Mononuclear cell (primary cell): Measurements from ENCODE around the gene TANGO2. TPM values are rescaled to one million over a fixed set of nuclear protein-coding genes. Genes with fewer than 3 reads are reported as not detected.
"Not testable (repeated sequence)": the region's sequence is repeated elsewhere in the genome, so short reads cannot be mapped to it uniquely, and the experiment has no call there.

Experiments used
- H3K27me3 ChIP-seq: 2 replicates; pipeline ENCODE4 v1.6.0; 2011; ENCODE audit warnings: low read length, control low read depth; ENCODE audit not compliant: insufficient read depth
- H3K4me1 ChIP-seq: 2 replicates; pipeline ENCODE4 v1.5.1; 2011; ENCODE audit warnings: mild to moderate bottlenecking, low read length, control low read depth; ENCODE audit not compliant: insufficient read depth
- H3K4me3 ChIP-seq: 2 replicates; pipeline ENCODE4 v1.5.1; 2011; ENCODE audit warnings: mild to moderate bottlenecking, low read length, moderate library complexity
- H3K9me3 ChIP-seq: 2 replicates; pipeline ENCODE4 v1.5.1; 2011; ENCODE audit warnings: low read depth, mild to moderate bottlenecking, control low read depth, low read length
- total RNA-seq: library from RNA; depleted of rRNA; stranded (reverse); fragments of >200 nt; gene quantifications from one replicate; pipeline ENCODE4 v1.2.3, GENCODE V29; 2012

Gene TANGO2
- total RNA-seq, 1 donor = 20.1 TPM

GRCh38 chr22:20062766-20063083 lies 41.8 kb downstream of the TANGO2 start:
- Histone ChIP-seq H3K9me3 (no peaks in the 10 kb centered on the region), H3K27me3 (no peaks in the 10 kb centered on the region), H3K4me3 (no peak overlapping the region)

GRCh38 chr22:20063271-20064139 lies 42.6 kb downstream of the TANGO2 start:
- H3K9me3 ChIP-seq = no peaks in the 10 kb centered on the region
- no peak overlapping the region for H3K4me3 ChIP-seq
- H3K4me1 ChIP-seq = no peaks in the 10 kb centered on the region
- H3K27me3 ChIP-seq = no peaks in the 10 kb centered on the region

More at GRCh38 chr22:20062766-20063083, 41.8 kb downstream of the TANGO2 start:
- H3K4me1 ChIP-seq = no peaks in the 10 kb centered on the region

GRCh38 chr22:20064140-20064480 lies 43.2 kb downstream of the TANGO2 start:
- no peaks in the 10 kb centered on the region for H3K9me3 ChIP-seq
- no peaks in the 10 kb centered on the region for H3K4me1 ChIP-seq
- no peak overlapping the region for H3K4me3 ChIP-seq
- H3K27me3 ChIP-seq = no peaks in the 10 kb centered on the region

- no peaks in the 10 kb centered on the region for H3K4me1 ChIP-seq
- no peaks in the 10 kb centered on the region for H3K9me3 ChIP-seq
- no peaks in the 10 kb centered on the region for H3K27me3 ChIP-seq
- no peak overlapping the region for H3K4me3 ChIP-seq
Observed at GRCh38 chr22:20064545-20065262, 43.8 kb downstream of the TANGO2 start.

- no peaks in the 10 kb centered on the region for H3K27me3 ChIP-seq
- no peaks in the 10 kb centered on the region for H3K4me1 ChIP-seq
Observed at GRCh38 chr22:20065896-20066616, 45.1 kb downstream of the TANGO2 start.

GRCh38 chr22:20066617-20067383 lies 45.9 kb downstream of the TANGO2 start:
- no peaks in the 10 kb centered on the region for H3K9me3 ChIP-seq
- H3K27me3 ChIP-seq = no peaks in the 10 kb centered on the region
- H3K4me1 ChIP-seq = no peaks in the 10 kb centered on the region
- H3K4me3 ChIP-seq = no peak overlapping the region

More at GRCh38 chr22:20065896-20066616, 45.1 kb downstream of the TANGO2 start:
- Histone ChIP-seq H3K9me3 (no peaks in the 10 kb centered on the region), H3K4me3 (no peak overlapping the region)

- H3K4me1 ChIP-seq, H3K4me3 ChIP-seq, H3K27me3 ChIP-seq, H3K9me3 ChIP-seq: not testable (repeated sequence)
Observed at GRCh38 chr22:20067384-20067682, 46.4 kb downstream of the TANGO2 start.

GRCh38 chr22:20068640-20069039 lies 47.7 kb downstream of the TANGO2 start:
- Histone ChIP-seq H3K4me1 (no peaks in the 10 kb centered on the region), H3K27me3 (no peaks in the 10 kb centered on the region), H3K9me3 (no peaks in the 10 kb centered on the region), H3K4me3 (no peak overlapping the region)

GRCh38 chr22:20069331-20070042 lies 48.6 kb downstream of the TANGO2 start:
- Histone ChIP-seq H3K27me3 (no peaks in the 10 kb centered on the region), H3K4me1 (no peaks in the 10 kb centered on the region), H3K4me3 (no peak overlapping the region), H3K9me3 (no peaks in the 10 kb centered on the region)

GRCh38 chr22:20071524-20071972 lies 50.6 kb downstream of the TANGO2 start:
- no peaks in the 10 kb centered on the region for H3K4me1 ChIP-seq
- no peaks in the 10 kb centered on the region for H3K9me3 ChIP-seq
- no peak overlapping the region for H3K4me3 ChIP-seq
- H3K27me3 ChIP-seq = no peaks in the 10 kb centered on the region

- H3K4me3 ChIP-seq = no peak overlapping the region
- no peaks in the 10 kb centered on the region for H3K9me3 ChIP-seq
- peaks cover 11% of the 10 kb centered on the region for H3K4me1 ChIP-seq
- H3K27me3 ChIP-seq = no peaks in the 10 kb centered on the region
Observed at GRCh38 chr22:20076627-20077172, 55.8 kb downstream of the TANGO2 start.

- Histone ChIP-seq H3K4me3 (peak within 1 kb of the TSS; percentile 69), H3K4me1 (peaks cover 26% of the 10 kb centered on the region)
Observed at GRCh38 chr22:20079745-20080444, 59.0 kb downstream of the TANGO2 start, which contains the start of gene DGCR8. Gene DGCR8 (plus strand): TSS chr22:20080241. CDS start chr22:20085964, 5,723 bp downstream.

GRCh38 chr22:20080445-20080775 lies 59.5 kb downstream of the TANGO2 start:
- Histone ChIP-seq H3K4me1 (peaks cover 26% of the 10 kb centered on the region), H3K9me3 (no peaks in the 10 kb centered on the region), H3K4me3 (peak overlapping the region; percentile 69), H3K27me3 (no peaks in the 10 kb centered on the region)

More at GRCh38 chr22:20079745-20080444, 59.0 kb downstream of the TANGO2 start, which contains the start of gene DGCR8:
- Histone ChIP-seq H3K9me3 (no peaks in the 10 kb centered on the region), H3K27me3 (no peaks in the 10 kb centered on the region)
